Kidney (tissue), 14 donors: Measurements from ENCODE around the gene CD36. TPM values are rescaled to one million over a fixed set of nuclear protein-coding genes. Genes with fewer than 3 reads are reported as not detected.

ENCODE experiments used
- DNase-seq, 5 donors: peaks; one replicate each; pipeline ENCODE4 v3.0.0-alpha.2; 2013 to 2020
- FAIRE-seq: peaks from 2 replicates; lab custom pipeline; 2012; peaks lifted over from hg19 to GRCh38; lab: Jason Lieb, UNC
- H3K27ac ChIP-seq, 2 donors: one replicate each; pipeline ENCODE4 v1.7.0; 2013; ENCODE audit warnings: low read depth in 2 of 2, low read length in 2 of 2, inconsistent platforms in 1 of 2
- H3K27me3 ChIP-seq: one replicate; pipeline ENCODE4 v1.7.1; 2013; ENCODE audit warnings: low read length, inconsistent platforms; ENCODE audit not compliant: control insufficient read depth, insufficient read depth
- H3K36me3 ChIP-seq, 3 donors: one replicate each; pipeline versions ENCODE4 v1.7.0 to v1.7.1; 2013; ENCODE audit warnings: low read length in 3 of 3, control low read depth in 1 of 3, inconsistent platforms in 1 of 3; ENCODE audit not compliant: insufficient read depth in 3 of 3, control insufficient read depth in 2 of 3
- H3K4me1 ChIP-seq, 3 donors: one replicate each; pipeline versions ENCODE4 v1.7.0 to v1.7.1; 2013; ENCODE audit warnings: low read length in 3 of 3, inconsistent platforms in 1 of 3, low read depth in 1 of 3; ENCODE audit not compliant: control insufficient read depth in 2 of 3, insufficient read depth in 2 of 3
- H3K4me3 ChIP-seq, 3 donors: one replicate each; pipeline versions ENCODE4 v1.7.0 to v1.8.1; 2013; ENCODE audit warnings: low read length in 3 of 3, control low read depth in 1 of 3, inconsistent platforms in 1 of 3
- H3K9ac ChIP-seq, 3 donors: one replicate each; pipeline versions ENCODE4 v1.7.0 to v1.7.1; 2013; ENCODE audit warnings: low read length in 3 of 3, control low read depth in 1 of 3, inconsistent platforms in 1 of 3
- H3K9me3 ChIP-seq, 3 donors: one replicate each; pipeline versions ENCODE4 v1.7.0 to v1.7.1; 2013; ENCODE audit warnings: low read length in 3 of 3, control low read depth in 1 of 3, inconsistent platforms in 1 of 3; ENCODE audit not compliant: control insufficient read depth in 2 of 3, insufficient read depth in 1 of 3
- CTCF ChIP-seq: IDR thresholded peaks from 3 replicates; pipeline ENCODE4 v1.5.1; 2012; ENCODE audit warnings: mild to moderate bottlenecking, moderate library complexity, borderline replicate concordance; ENCODE audit not compliant: insufficient read depth; ENCODE audit errors: extremely low read depth
- intact Hi-C: fragments of 100-400 bp; cut with DNase I; formaldehyde crosslinking; loops from one replicate; pipeline ENCODE4 v1.11.1; 2022
- polyA plus RNA-seq: library from polyadenylated mRNA; stranded (reverse); fragments of 350-450 nt; fragmentation: Illumina TruSeq; extraction: RNeasy Lipid Tissue Mini Kit (QIAGEN cat#74804); gene quantifications from one replicate; pipeline ENCODE4 v1.2.3, GENCODE V29; 2014; ENCODE audit warnings: low read depth, low replicate concordance; ENCODE audit not compliant: insufficient read depth
- total RNA-seq: library from RNA; stranded (reverse); fragmentation: NEBNext Ultra II Directional; extraction: Animal tissue kit (Norgen Biotek cat#: 25700); gene quantifications from one replicate; pipeline ENCODE4 v1.2.1, GENCODE V29; 2021
- donor health status: control.
- donor health status: control.
- donor health status: control.
- donor health status: control.
- donor health status: control.
- donor health status: DM: yes; HTN: yes; CAD: no.
- donor health status: Normal renal cell carcinoma (clear cell type).

Gene CD36
- total and polyA plus RNA-seq, 2 donors from 2014 or later = 6.7 to 10.0 TPM

GRCh38 chr7:80682744-80683143, 44.3 kb downstream of the CD36 start:
- Histone ChIP-seq H3K4me3 (no peak overlapping the region), H3K4me1 (no peaks in the 10 kb centered on the region), H3K36me3 (no peaks in the 10 kb centered on the region), H3K9me3 (no peaks in the 10 kb centered on the region), H3K27me3 (no peaks in the 10 kb centered on the region), H3K9ac (no peak overlapping the region), H3K27ac (no peak overlapping the region)
- DNase-seq (no peak), FAIRE-seq (no peak)
- intact Hi-C loops = no loop called here
- TF ChIP-seq CTCF = no peak

- Histone ChIP-seq H3K27me3 (no peaks in the 10 kb centered on the region), H3K36me3 (no peaks in the 10 kb centered on the region), H3K9ac (no peak overlapping the region), H3K4me1 (no peaks in the 10 kb centered on the region), H3K27ac (no peak overlapping the region), H3K4me3 (no peak overlapping the region), H3K9me3 (no peaks in the 10 kb centered on the region)
- intact Hi-C loops = no loop called here
- FAIRE-seq (no peak), DNase-seq (no peak)
- TF ChIP-seq CTCF = no peak
These were observed 48.1 kb downstream of the CD36 start for GRCh38 chr7:80686576-80686975.

- Histone ChIP-seq H3K27me3 (no peaks in the 10 kb centered on the region), H3K9me3 (no peaks in the 10 kb centered on the region), H3K4me3 (no peak overlapping the region), H3K27ac (no peak overlapping the region), H3K4me1 (no peaks in the 10 kb centered on the region), H3K36me3 (no peaks in the 10 kb centered on the region), H3K9ac (no peak overlapping the region)
- FAIRE-seq (peak; percentile 96), DNase-seq (peak in 2 of 5 donors; percentile 68 to 70)
- intact Hi-C loops = no loop called here
- TF ChIP-seq CTCF = peak; percentile 68
These were observed 60.7 kb downstream of the CD36 start for GRCh38 chr7:80699045-80699638.
